ENCODE measurements around the gene RAP1A.
A peak's percentile ranks its signal among the peaks of the same experiment; 100 is the strongest.
"Not testable (repeated sequence)": the region's sequence is repeated elsewhere in the genome, so short reads cannot be mapped to it uniquely, and the experiment has no call there.

Gene RAP1A

DNA sequence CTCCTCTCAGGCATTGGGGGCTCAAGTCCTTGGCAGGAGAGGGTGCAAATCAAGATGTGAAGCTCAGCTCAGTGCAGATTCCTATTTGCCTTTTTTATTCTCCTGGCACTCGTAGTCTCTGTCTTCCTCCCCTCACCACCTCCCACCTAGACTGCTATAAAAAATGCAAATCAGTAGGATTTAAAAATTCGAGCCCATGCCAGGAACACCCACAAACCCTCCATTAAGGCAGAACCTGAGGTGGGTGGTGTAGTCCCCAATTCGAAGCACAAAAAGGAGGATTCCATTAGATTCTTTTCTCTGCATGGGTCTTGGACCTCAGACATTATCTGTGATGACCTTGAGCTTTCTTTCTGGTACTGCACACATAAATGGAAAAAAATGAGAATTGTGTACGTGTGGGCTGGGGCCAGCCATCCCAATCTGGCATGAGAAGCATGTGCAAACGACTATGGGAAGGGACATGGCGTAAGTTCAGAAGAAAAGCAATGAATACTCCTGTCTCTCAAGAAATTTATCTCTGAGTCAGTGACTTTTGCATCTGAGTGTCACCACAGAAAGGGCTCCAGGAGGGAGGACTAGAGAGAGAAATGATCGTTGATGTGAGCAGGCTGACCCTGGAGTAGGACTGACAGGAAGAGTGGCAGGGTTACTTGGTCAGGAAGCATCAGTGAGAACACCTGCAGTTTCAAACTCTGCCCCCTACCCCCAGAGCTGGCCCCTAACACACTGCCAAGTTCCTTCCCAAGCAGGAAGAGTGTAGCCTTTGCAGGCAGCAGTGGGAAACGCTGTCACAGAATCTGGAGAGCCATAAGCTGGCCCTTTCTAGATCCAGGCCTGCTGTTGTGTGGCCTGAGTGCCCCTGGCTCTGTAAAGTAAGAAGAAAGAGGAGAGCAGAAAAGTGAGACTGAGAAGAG is 117.9 kb downstream of the RAP1A start:
- no peak for DNase-seq (ENCODE audit: low read depth in 2 of 2)

DNA sequence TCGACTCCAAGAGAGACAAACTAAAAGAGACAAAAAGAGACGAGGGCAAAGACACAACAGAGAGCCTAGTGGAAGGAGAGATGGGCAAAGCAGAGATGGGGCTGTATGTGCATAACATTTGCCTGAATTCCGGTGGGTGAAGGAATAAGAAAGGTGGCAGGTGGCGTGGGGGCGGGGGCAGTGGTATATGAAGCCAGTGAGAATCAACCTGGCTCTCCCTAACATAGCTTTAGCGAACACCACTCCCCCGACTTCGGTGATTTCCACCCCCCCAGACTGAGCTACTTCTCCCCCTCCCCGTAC is 118.5 kb downstream of the RAP1A start:
- DNase-seq (ENCODE audit: low read depth in 2 of 2), result no peak

GRCh38 chr1:111738436-111739193 is 119.0 kb downstream of the RAP1A start:
- peak in 1 of 2 donors; percentile 26 for DNase-seq (ENCODE audit: low read depth in 2 of 2)

DNA sequence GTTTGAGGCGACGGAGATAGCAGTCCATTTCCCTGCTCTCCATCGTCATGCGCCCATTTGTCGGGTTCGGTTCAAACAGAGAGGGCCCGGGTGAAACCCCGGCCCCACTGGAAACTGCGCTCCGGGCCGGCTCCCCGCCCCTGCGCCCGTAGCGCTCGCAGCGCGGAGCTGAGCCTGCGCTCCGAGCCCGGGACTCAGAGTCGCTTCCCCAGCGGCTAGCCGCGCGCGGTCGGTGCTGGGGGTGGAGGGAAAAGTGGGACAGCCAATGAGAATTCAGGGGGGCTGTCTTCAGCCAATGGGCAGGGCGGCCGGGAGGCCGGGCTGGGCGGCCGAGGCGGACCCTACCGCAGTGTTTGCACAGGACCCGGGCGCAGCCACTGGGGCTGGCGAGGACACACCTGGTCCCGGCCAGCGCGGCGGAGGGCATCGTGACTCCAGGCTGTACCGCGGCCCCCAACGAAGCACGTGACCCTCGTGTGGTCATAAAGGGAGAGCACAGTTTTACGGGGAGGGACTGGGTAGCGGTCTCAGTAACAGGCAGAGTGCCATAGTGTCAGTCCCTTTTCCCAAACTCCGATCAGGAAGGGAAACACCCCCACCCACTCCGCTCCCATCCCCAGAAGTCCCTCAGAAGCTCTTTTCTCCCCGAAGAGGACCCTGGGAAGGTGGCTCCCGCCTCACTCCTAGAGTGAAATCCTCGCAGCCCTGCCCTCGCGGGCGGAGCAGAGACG is 119.8 kb downstream of the RAP1A start, which contains the start of gene INKA2:
Gene INKA2 (minus strand): TSS at position 202 of the 731 bp plus-strand sequence. CDS start 153 bp downstream, at position 49.
- DNase-seq (ENCODE audit: low read depth in 2 of 2), result peak; percentile 56 to 77

- DNase-seq (ENCODE audit: low read depth in 2 of 2), result no peak
These were observed 120.6 kb downstream of the RAP1A start for GRCh38 chr1:111739925-111740765.

DNA sequence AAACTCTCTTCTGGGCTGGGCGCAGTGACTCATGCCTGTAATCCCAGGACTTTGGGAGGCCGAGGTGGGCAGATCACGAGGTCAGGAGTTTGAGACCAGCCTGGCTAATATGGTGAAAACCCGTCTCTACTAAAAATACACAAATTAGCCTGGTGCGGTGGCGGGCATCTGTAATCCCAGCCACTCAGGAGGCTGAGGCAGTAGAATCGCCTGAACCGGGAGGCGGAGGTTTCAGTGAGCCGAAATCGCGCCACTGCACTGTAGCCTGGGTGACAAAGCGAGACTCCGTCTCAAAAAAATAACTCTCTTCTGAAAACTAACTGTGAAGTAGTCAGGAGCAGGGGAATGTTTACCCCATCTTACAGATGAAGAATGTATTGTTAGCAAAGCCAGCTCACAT is 122.7 kb downstream of the RAP1A start:
- not testable (repeated sequence) for DNase-seq (ENCODE audit: low read depth in 2 of 2)

DNA sequence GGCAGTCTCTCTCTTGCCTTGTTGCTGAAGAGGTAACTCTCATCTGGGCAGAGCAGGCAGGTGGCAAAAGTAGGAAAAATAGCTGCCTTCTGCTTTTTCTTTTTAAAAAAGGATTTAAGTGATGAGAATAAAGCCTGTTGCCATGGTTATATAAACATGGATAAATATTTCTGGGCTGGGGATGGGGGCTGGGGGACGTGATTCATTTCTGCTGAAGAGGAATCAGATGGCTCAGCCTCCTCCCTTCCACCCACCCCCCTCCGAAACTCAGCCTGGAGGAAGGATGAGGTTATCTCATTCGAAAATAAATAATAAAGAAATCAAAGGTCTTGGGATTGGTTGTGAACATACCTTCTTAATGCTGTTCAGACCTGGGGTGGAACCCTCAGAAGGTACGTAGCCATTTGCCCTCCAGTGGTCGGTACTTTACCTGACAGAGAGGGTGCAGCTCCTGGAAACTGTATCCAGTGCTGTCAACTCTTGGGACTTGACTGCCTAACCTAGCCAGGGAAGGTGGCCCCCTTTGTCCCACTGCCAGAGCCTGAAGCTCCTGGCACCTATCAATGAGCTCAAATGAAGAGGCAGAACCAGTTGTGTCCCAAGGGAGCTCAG is 123.5 kb downstream of the RAP1A start:
- DNase-seq (ENCODE audit: low read depth in 2 of 2), result no peak

GRCh38 chr1:111743679-111744101 is 124.1 kb downstream of the RAP1A start:
- DNase-seq (ENCODE audit: low read depth in 2 of 2), result no peak

DNA sequence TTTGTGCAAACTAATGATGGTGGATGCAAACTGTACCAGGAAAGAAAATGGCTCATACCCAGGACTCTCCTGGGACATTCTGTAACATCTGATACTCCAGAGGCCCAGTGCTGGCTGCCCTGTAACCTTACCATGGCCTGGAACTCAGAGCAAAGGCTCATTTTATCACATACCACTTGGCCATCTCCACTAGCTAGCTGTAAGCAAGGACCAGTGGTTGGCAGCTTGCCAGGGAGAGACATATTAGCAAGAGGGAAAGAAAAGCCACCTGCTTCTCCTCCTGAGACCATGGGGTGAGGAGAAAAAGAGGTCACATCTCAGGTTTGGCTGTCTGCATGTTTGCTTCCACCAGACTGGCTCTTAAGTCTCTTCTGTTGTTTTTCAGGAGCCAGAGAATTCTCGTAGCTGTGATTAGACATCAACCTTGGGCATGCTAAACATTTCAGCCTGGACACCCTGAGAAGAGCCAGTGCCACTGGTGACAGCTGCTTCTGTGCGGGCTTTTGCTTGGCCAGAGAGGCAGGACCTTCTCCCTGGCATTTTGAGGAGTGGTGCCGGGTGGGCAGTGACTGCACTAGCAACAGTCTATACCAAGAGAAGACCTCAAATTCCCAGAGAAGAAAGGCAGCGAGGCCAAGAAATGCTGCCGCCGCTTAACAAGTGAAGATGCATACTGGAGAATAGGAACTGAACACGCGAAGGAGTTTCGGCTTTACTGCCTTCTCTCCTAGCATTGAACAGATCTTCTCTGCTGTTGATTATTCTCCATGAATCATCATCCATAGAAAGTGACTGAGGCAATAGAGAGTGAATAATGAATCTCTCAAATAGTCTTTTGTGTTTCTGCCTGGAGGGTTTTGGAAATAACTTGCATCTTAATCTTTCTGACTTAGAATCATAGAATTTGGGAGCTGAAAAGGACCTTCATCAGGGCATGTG is 126.4 kb downstream of the RAP1A start:
- DNase-seq (ENCODE audit: low read depth in 2 of 2), result no peak

GRCh38 chr1:111746614-111746999 is 127.0 kb downstream of the RAP1A start:
- no peak for DNase-seq (ENCODE audit: low read depth in 2 of 2)

GRCh38 chr1:111747282-111747734 is 127.7 kb downstream of the RAP1A start:
- DNase-seq (ENCODE audit: low read depth in 2 of 2), result peak; percentile 47 to 73

GRCh38 chr1:111747947-111748346 is 128.4 kb downstream of the RAP1A start:
- DNase-seq (ENCODE audit: low read depth in 2 of 2), result no peak

DNA sequence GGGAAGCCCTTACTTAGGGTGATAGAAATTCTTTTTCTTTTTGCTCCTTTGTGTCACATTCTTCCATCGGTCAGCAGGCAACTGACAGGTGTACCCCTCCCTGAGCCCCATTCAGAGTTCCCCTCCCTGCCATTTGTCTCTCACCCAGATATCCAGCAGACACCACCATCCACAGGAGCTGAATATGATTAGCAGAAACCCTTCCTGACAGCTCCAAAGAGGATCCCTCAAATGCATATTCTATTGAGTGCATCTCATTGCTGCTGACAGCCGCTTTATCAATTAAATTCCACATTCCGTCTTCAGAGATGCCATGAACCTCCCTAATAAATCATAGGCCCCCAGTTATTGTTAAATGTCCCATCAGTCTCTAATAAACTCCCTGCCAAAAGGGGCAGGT is 130.0 kb downstream of the RAP1A start:
- DNase-seq (ENCODE audit: low read depth in 2 of 2), result no peak

DNA sequence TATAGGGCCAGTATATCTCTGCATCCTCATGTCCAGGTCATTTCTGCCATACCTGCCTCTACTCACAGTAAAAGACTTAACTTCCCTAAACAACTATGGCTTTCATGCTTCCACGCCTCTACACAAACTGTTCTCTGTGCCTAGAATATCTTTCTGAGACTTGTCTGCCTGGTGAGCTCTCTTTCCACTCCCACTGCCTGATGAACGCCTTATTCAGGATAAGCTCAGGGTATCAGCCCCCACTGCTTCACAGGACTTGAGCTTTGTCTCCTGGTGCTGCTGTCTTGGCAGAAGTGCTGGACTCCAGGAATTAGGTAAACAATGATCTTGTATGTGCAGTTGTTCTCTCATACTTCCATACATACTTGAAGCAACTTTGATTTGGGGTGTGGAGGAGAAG is 131.3 kb downstream of the RAP1A start:
- no peak for DNase-seq (ENCODE audit: low read depth in 2 of 2)

DNA sequence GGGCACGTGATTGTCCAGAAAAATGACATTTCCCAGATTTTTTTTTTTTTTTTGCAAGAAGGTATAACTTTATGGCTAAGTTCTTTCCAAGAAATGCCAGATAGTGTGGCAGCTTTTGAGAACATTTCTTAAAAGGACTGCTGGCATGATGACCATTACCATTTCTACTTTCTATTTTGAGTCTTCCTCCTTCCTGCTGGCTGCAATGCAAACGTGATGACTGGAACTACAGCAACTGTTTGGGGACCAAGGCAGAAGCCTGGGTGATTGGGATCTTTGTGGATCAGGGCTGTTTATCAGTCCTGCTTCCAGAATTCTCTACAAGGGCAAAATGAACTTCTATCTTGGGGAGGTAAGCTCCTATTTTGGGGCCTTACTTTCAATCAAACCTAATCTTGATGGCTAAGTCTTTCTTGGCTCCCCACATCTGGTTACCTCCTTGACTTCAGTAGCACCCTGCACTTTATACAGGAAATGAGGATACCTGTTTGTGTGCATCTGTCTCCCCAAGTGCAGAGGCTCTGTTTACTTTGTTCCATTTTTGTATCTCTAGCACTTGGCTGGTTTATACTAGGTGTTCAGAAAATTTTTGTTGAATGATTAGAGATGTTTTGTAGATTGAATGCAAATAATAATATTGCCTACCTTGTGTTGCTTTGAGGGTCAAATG is 132.5 kb downstream of the RAP1A start:
- no peak for DNase-seq (ENCODE audit: low read depth in 2 of 2)

GRCh38 chr1:111754984-111755330 is 135.4 kb downstream of the RAP1A start:
- DNase-seq (ENCODE audit: low read depth in 2 of 2), result peak in 1 of 2 donors; percentile 15

DNA sequence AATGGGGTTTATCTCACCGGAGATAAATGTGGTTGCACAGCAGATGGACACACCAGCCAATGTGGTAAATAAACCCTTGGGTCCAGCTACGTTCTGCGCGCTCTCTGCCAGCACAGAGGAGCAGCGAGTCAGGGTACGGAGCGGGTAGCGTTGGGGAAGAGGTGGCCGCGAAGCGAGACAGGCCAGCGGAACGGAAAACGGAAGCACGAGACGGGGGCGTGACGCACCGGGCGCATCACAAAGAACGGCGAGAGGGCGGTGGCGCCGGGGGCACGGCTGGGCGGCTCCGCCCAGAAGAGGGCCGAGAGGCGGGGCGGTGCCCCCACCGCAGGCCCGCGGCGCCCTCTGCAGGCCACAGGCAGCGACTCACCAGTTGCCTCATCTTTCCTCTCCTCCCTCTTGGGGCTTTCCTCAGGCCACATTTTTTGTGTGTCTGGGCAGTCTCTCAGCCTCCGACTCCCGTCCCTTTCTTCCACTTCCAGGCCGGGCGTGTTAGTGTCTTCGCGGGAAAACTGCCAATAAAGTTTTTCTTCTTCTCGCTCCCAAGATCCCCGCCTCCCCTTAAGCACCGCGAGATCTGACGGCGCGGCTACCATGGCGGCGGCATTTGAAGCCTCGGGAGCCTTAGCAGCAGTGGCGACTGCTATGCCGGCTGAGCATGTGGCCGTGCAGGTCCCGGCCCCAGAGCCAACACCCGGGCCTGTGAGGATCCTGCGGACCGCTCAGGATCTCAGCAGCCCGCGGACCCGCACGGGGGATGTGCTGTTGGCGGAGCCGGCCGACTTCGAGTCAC is 135.9 kb downstream of the RAP1A start, which contains the start of gene DDX20:
Gene DDX20 (plus strand): TSS at position 571 of the 793 bp plus-strand sequence. CDS start 24 bp downstream, at position 595.
- peak; percentile 86 to 90 for DNase-seq (ENCODE audit: low read depth in 2 of 2)

DNA sequence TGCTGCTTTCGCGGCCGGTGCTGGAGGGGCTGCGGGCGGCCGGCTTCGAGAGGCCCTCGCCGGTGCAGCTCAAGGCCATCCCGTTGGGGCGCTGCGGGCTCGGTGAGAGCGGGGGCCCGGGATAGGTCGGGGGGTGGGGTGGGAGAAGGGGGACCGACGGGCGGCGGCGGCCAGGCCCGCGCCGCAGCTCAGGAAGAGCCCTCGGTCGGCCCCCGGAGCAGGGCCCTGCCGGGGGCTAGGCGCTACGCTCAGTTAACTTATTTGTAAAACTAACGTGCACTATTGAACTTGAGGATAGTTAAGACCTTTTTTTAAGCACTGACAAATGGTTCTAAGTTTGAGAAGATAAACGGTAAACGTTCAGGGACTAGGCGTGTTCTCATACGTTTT is 136.5 kb downstream of the RAP1A start:
- no peak for DNase-seq (ENCODE audit: low read depth in 2 of 2)

All from activated CD4-positive, alpha-beta T cell treated with anti-CD3 and anti-CD28 coated beads for 24 hours (primary cell).